MCF 10A (cell line): Measurements from ENCODE around the gene GPR12. TPM values are rescaled to one million over a fixed set of nuclear protein-coding genes. Genes with fewer than 3 reads are reported as not detected.

Experiments
- BruUV-seq: library from RNA; stranded (reverse); fragments of 400-500 nt; replicated peaks from 2 replicates; lab custom pipeline; 2021; lab: Mats Ljungman, UMichigan
- CTCF ChIA-PET: fragments of 300-600 bp; sonication (Branson Sonifier 250); formaldehyde crosslinking; extraction: SDS; loops from one replicate; lab custom pipeline; 2021; ENCODE audit warnings: antibody characterized with exemption, inconsistent platforms; lab: Yijun Ruan, JAX
- POLR2A ChIA-PET: fragments of 300-600, 350-650 bp; sonication (Branson Sonifier 250); formaldehyde crosslinking; extraction: SDS; loops from one replicate; lab custom pipeline; 2020; ENCODE audit warnings: antibody characterized with exemption, inconsistent platforms; lab: Yijun Ruan, JAX
- DNase-seq: peaks from one replicate; pipeline ENCODE4 v3.0.0-alpha.2; 2018; ENCODE audit not compliant: unreplicated experiment
- H3K27ac Mint-ChIP-seq: one replicate; pipeline ENCODE4 v1.8.0; 2022; ENCODE audit warnings: mild to moderate bottlenecking, low read depth, mixed read lengths; ENCODE audit not compliant: unreplicated experiment
- H3K27me3 Mint-ChIP-seq: one replicate; pipeline ENCODE4 v1.8.0; 2022; ENCODE audit warnings: mixed read lengths; ENCODE audit not compliant: insufficient read depth, unreplicated experiment
- H3K36me3 Mint-ChIP-seq: one replicate; pipeline ENCODE4 v1.8.0; 2022; ENCODE audit warnings: mild to moderate bottlenecking, moderate library complexity, mixed read lengths; ENCODE audit not compliant: insufficient read depth, unreplicated experiment
- H3K4me1 Mint-ChIP-seq: one replicate; pipeline ENCODE4 v1.8.0; 2022; ENCODE audit warnings: mixed read lengths; ENCODE audit not compliant: insufficient read depth, unreplicated experiment
- H3K4me3 Mint-ChIP-seq: one replicate; pipeline ENCODE4 v1.8.0; 2022; ENCODE audit warnings: mild to moderate bottlenecking, moderate library complexity, mixed read lengths; ENCODE audit not compliant: unreplicated experiment
- H3K9me3 Mint-ChIP-seq: one replicate; pipeline ENCODE4 v1.8.0; 2022; ENCODE audit warnings: mixed read lengths; ENCODE audit not compliant: unreplicated experiment
- intact Hi-C: fragments of 100-400 bp; cut with micrococcal nuclease; formaldehyde crosslinking; loops from 2 replicates; pipeline ENCODE4 v1.14.1; 2022
- total RNA-seq: library from RNA; stranded (reverse); gene quantifications from 2 replicates; pipeline ENCODE4 v1.2.3, GENCODE V29; 2022
- TF ChIP-seq, protein P1 (sequence below): fragments of 200-600 bp; IDR thresholded peaks from one replicate; pipeline ENCODE4 v1.8.0; 2022; ENCODE audit warnings: antibody characterized with exemption, mild to moderate bottlenecking; ENCODE audit not compliant: unreplicated experiment

The GPR12 gene
- total RNA-seq, 1 experiment from 2014 or later, result not detected

DNA sequence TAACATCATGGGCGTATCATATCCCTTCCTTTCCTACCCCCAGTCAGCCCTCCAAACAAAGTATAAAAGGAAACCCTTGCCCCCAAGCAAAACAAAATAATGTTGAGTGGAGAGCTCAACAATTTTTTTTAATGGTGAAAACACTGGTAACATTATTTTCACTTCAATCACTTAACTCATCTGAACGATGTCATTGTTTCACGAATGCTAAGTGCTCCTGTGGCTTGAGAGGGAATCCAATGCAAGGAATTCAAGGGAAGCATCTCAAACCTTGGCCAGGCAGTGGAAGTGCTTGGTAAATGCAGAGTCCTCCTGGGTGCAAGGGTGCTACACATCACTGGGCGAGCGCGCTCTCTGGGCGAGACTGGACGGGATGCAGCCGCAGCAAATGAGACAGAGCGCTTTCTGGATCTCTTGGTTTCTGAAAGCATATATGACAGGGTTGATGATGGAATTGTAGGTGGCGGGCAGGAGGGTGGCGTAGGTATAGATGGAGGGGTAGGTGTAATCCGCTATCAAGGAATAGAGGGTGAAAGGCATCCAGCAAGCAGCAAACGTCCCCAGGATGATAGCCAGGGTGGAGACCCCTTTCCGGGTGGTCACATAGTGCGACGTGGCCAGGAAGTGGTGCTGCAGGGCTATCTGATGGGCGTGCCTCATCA is 2.0 kb downstream of the GPR12 start:
- Mint-ChIP-seq H3K27me3 (peaks cover 75% of the 10 kb centered on the region), H3K36me3 (no peaks in the 10 kb centered on the region), H3K9me3 (no peaks in the 10 kb centered on the region), H3K4me1 (no peaks in the 10 kb centered on the region), H3K4me3 (no peak overlapping the region), H3K27ac (no peak overlapping the region)
- POLR2A ChIA-PET, result no interaction called here
- DNase-seq, result no peak
- CTCF ChIA-PET, result interaction anchor here (0.7 kb wide), 1 partner anchor 242 kb away, joined by 4 read pairs; no protein-coding TSS in a partner anchor
- no TSS peak for BruUV-seq
- intact Hi-C loops, result no loop called here
- TF ChIP-seq, protein P1, sequence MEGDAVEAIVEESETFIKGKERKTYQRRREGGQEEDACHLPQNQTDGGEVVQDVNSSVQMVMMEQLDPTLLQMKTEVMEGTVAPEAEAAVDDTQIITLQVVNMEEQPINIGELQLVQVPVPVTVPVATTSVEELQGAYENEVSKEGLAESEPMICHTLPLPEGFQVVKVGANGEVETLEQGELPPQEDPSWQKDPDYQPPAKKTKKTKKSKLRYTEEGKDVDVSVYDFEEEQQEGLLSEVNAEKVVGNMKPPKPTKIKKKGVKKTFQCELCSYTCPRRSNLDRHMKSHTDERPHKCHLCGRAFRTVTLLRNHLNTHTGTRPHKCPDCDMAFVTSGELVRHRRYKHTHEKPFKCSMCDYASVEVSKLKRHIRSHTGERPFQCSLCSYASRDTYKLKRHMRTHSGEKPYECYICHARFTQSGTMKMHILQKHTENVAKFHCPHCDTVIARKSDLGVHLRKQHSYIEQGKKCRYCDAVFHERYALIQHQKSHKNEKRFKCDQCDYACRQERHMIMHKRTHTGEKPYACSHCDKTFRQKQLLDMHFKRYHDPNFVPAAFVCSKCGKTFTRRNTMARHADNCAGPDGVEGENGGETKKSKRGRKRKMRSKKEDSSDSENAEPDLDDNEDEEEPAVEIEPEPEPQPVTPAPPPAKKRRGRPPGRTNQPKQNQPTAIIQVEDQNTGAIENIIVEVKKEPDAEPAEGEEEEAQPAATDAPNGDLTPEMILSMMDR, result no peak

DNA sequence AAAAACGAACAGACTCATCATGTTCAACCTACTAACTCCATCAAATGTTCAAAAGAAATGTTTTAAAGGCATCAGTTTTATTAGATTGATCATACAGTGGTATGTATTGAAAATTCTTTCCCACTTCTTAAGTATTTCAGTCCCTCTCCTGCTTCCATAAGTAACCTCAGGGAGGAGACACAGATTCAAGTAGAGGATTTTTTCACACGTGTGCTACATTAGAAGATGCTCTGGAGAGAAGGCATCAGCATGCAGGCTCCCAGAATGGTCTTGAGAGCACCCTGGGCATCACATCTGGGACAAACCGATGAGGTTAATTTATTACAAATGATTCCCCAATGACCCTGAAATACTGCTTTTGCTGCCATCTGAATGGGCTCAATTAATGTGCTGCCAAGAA is 3.6 kb downstream of the GPR12 start:
- H3K4me1 Mint-ChIP-seq, result no peaks in the 10 kb centered on the region
- no peaks in the 10 kb centered on the region for H3K36me3 Mint-ChIP-seq
- H3K9me3 Mint-ChIP-seq, result no peaks in the 10 kb centered on the region
- H3K27ac Mint-ChIP-seq, result no peak overlapping the region
- CTCF ChIA-PET, result no interaction called here
- peaks cover 64% of the 10 kb centered on the region for H3K27me3 Mint-ChIP-seq
- TF ChIP-seq, protein P1, result no peak
- POLR2A ChIA-PET, result no interaction called here
- no peak overlapping the region for H3K4me3 Mint-ChIP-seq
- intact Hi-C loops, result no loop called here
- BruUV-seq, result no TSS peak
- DNase-seq, result no peak

DNA sequence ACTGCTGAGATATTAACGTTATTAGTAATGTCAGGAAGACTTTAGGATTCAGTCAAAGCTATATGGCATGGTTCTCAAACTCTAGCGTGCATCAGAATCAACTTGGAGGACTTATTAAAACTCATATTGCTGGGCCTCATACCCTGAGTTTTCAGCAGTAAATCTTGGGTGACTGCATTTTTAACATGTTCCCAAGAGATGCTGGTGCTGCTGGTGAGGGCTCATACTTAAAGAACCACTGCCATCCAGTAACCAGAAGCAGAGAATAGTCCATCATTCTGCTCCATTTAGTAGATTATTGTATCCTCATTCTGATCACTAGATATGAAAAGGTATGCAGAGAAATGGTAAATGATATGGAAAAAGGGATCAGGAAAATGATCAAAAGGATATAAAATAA is 7.9 kb downstream of the GPR12 start:
- no peak overlapping the region for H3K27ac Mint-ChIP-seq
- H3K4me1 Mint-ChIP-seq, result no peaks in the 10 kb centered on the region
- DNase-seq, result no peak
- peaks cover 63% of the 10 kb centered on the region for H3K27me3 Mint-ChIP-seq
- no peaks in the 10 kb centered on the region for H3K36me3 Mint-ChIP-seq
- CTCF ChIA-PET, result interaction anchor here (0.6 kb wide), 1 partner anchor 37 kb away, joined by 3 read pairs; no protein-coding TSS in a partner anchor
- no peaks in the 10 kb centered on the region for H3K9me3 Mint-ChIP-seq
- no peak overlapping the region for H3K4me3 Mint-ChIP-seq
- TF ChIP-seq, protein P1, result no peak
- no TSS peak for BruUV-seq
- intact Hi-C loops, result no loop called here
- POLR2A ChIA-PET, result no interaction called here

DNA sequence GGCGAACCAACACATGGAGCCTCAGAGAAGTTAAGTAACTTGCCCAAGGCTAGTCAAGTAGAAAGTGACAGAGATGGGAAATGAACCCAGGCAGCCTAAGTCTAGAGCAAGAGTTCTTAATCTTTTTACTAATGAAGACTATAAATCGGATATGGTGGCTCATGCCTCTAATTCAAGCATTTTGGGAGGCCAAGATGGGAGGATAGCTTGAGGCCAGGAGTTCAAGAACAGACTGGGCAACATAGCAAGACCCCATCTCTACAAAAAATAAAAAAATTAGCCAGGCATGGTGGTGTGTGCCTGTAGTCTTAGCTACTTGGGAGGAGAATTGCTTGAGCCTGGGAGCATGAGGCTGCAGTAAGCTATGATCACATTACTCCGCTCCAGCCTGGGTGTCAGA is 10.7 kb downstream of the GPR12 start:
- POLR2A ChIA-PET, result interaction anchor here (1.5 kb wide), 1 partner anchor 10 kb away, joined by 4 read pairs; no protein-coding TSS in a partner anchor
- H3K27me3 Mint-ChIP-seq, result peaks cover 75% of the 10 kb centered on the region
- no peaks in the 10 kb centered on the region for H3K9me3 Mint-ChIP-seq
- no peak overlapping the region for H3K4me3 Mint-ChIP-seq
- CTCF ChIA-PET, result interaction anchor here (0.7 to 1.0 kb wide), 2 partner anchors 11 to 53 kb away, joined by 3 read pairs; partner anchors contain the start of gene GPR12
- H3K4me1 Mint-ChIP-seq, result no peaks in the 10 kb centered on the region
- TF ChIP-seq, protein P1, result no peak
- intact Hi-C loops, result no loop called here
- H3K36me3 Mint-ChIP-seq, result no peaks in the 10 kb centered on the region
- no peak for DNase-seq
- no TSS peak for BruUV-seq
- H3K27ac Mint-ChIP-seq, result no peak overlapping the region
